Left ventricle myocardium inferior (tissue), 1 donor: ENCODE results near the gene KDM1B. TPM values are rescaled to one million over a fixed set of nuclear protein-coding genes. Genes with fewer than 3 reads are reported as not detected.

Experiments used
- DNase-seq: peaks from one replicate; pipeline ENCODE4 v3.0.0-alpha.2; 2020
- H3K27ac ChIP-seq: fragments of 200-600 bp; replicated peaks from 2 replicates; pipeline ENCODE4 v1.8.0; 2021
- H3K27me3 ChIP-seq: fragments of 200-600 bp; 2 replicates; pipeline ENCODE4 v1.8.0; 2021; ENCODE audit warnings: low read depth
- H3K36me3 ChIP-seq: fragments of 200-600 bp; 2 replicates; pipeline ENCODE4 v1.8.0; 2021
- H3K4me1 ChIP-seq: fragments of 200-600 bp; 2 replicates; pipeline ENCODE4 v1.8.0; 2021
- H3K4me3 ChIP-seq: fragments of 200-600 bp; 2 replicates; pipeline ENCODE4 v1.8.0; 2021; ENCODE audit warnings: mild to moderate bottlenecking, moderate library complexity
- H3K9me3 ChIP-seq: fragments of 200-600 bp; replicated peaks from 2 replicates; pipeline ENCODE4 v1.8.0; 2021
- intact Hi-C: fragments of 100-400 bp; cut with micrococcal nuclease; formaldehyde crosslinking; loops from one replicate; pipeline ENCODE4 v1.11.0; 2022
- long read RNA-seq: library from polyadenylated mRNA; unstranded; transcript quantifications from one replicate; pipeline ENCODE4 v2.0.0, GENCODE V29; 2021
- total RNA-seq: library from RNA; stranded (reverse); fragmentation: NEBNext Ultra II Directional; extraction: Animal tissue kit (Norgen Biotek cat#: 25700); gene quantifications from one replicate; pipeline ENCODE4 v1.2.1, GENCODE V29; 2021
- TF ChIP-seq, protein P1 (sequence below): fragments of 200-600 bp; IDR thresholded peaks from 2 replicates; pipeline ENCODE4 v1.8.0; 2021; ENCODE audit warnings: antibody characterized with exemption, mild to moderate bottlenecking, borderline replicate concordance
- donor health status: DM: no; HTN: yes; CAD: no; lungs with severe emphysema.

KDM1B gene, protein sequence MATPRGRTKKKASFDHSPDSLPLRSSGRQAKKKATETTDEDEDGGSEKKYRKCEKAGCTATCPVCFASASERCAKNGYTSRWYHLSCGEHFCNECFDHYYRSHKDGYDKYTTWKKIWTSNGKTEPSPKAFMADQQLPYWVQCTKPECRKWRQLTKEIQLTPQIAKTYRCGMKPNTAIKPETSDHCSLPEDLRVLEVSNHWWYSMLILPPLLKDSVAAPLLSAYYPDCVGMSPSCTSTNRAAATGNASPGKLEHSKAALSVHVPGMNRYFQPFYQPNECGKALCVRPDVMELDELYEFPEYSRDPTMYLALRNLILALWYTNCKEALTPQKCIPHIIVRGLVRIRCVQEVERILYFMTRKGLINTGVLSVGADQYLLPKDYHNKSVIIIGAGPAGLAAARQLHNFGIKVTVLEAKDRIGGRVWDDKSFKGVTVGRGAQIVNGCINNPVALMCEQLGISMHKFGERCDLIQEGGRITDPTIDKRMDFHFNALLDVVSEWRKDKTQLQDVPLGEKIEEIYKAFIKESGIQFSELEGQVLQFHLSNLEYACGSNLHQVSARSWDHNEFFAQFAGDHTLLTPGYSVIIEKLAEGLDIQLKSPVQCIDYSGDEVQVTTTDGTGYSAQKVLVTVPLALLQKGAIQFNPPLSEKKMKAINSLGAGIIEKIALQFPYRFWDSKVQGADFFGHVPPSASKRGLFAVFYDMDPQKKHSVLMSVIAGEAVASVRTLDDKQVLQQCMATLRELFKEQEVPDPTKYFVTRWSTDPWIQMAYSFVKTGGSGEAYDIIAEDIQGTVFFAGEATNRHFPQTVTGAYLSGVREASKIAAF
- 14.3 TPM for total RNA-seq
- long read RNA-seq, partial matches to known transcripts: 0 of 3 reads
- long read RNA-seq, other reads (novel, unspliced or antisense): 3 of 3 reads

DNA sequence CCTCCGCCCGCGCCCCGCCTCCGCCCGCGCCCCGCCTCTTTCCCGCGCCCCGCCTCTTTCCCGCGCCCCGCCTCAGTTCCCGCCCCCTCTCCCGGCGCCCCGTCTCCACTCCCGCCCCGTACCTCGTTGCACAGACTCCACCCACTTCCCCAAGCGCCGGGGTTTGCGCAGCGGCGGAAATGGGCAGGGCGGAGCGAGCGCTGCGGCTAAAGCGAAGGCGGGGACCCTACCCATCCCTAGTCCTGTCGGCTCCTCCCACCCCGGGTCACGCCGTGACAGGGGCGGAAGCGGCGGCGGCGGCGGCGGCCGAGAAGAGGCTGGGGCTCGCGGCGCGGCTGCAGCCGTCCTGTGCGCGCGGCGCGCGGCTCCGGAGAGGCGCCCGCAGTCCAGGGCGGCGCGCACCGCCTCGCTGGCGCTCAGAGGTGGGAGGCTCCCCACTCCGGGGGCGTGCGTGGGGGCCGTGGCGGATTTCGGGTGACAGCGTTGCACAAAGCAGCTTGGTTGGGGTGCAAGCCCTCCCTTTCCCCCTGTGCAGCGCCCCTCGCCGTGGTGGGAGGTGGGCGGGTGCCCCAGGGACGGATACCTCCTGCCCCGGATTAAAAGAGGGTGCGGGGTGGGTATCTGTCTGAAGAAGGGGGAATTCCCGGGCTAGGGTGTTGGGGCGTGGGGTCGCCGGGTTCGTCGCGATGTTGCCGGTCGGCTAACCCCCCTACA lies at the start of gene KDM1B:
Gene KDM1B, plus strand, starts transcription at position 273 of the 714 bp plus-strand sequence. CDS start 4,474 bp downstream, outside the sequence.
- DNase-seq: peak; percentile 98
- H3K36me3 ChIP-seq: peaks cover 6% of the 10 kb centered on the region
- TF ChIP-seq, protein P1, sequence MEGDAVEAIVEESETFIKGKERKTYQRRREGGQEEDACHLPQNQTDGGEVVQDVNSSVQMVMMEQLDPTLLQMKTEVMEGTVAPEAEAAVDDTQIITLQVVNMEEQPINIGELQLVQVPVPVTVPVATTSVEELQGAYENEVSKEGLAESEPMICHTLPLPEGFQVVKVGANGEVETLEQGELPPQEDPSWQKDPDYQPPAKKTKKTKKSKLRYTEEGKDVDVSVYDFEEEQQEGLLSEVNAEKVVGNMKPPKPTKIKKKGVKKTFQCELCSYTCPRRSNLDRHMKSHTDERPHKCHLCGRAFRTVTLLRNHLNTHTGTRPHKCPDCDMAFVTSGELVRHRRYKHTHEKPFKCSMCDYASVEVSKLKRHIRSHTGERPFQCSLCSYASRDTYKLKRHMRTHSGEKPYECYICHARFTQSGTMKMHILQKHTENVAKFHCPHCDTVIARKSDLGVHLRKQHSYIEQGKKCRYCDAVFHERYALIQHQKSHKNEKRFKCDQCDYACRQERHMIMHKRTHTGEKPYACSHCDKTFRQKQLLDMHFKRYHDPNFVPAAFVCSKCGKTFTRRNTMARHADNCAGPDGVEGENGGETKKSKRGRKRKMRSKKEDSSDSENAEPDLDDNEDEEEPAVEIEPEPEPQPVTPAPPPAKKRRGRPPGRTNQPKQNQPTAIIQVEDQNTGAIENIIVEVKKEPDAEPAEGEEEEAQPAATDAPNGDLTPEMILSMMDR: no peak
- peak within 1 kb of the TSS; percentile 91 for H3K4me3 ChIP-seq
- no peaks in the 10 kb centered on the region for H3K9me3 ChIP-seq
- H3K27ac ChIP-seq: peak within 1 kb of the TSS; percentile 91
- H3K4me1 ChIP-seq: peaks cover 32% of the 10 kb centered on the region
- intact Hi-C loops: no loop called here
- H3K27me3 ChIP-seq: no peaks in the 10 kb centered on the region

DNA sequence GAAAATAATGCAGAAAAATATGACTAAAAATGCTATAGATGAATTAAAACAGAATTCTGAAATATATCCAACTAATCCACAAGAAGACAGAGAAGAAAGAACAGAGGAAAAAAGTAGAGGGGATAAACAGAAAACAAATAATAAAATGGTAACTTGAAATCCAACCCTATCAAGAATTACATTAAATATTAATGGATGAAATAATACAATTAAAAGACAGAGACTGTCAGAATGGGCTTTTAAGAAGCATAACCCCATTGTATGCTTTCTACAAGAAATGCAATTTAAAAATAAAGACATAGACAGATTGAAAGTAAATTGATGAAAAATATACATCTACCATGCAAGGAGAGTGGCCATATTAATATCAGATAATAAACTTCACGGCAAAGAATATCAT lies 48.2 kb upstream of the KDM1B start:
- Histone ChIP-seq H3K4me1 (peaks cover 3% of the 10 kb centered on the region), H3K27me3 (no peaks in the 10 kb centered on the region), H3K9me3 (peaks cover 22% of the 10 kb centered on the region), H3K4me3 (no peak overlapping the region), H3K27ac (no peak overlapping the region), H3K36me3 (no peaks in the 10 kb centered on the region)
- TF ChIP-seq, protein P1: no peak
- intact Hi-C loops: loop anchor here (10.0 kb wide), 1 partner anchor 112 kb away; no protein-coding TSS in a partner anchor
- DNase-seq: no peak

DNA sequence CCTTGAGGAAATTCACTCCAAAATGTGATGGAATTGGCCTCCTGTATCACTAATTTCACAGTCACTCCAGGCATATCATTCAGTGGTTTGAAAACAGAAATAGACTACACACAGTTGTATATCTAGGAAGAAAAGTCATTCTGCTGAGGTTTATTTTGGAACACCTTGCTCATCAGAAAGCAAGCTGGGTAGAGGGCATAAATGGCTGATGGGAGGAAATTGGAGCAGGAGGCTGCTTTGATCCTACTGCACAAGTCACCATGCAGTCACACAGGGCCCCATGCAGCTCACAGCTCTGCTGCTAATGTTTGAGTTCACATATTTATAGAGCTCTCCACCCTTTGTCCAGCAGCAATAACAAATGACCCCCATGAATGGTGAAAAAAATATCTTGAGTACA lies 45.1 kb upstream of the KDM1B start:
- intact Hi-C loops: no loop called here
- TF ChIP-seq, protein P1: no peak
- no peaks in the 10 kb centered on the region for H3K36me3 ChIP-seq
- no peaks in the 10 kb centered on the region for H3K27me3 ChIP-seq
- no peaks in the 10 kb centered on the region for H3K4me1 ChIP-seq
- no peak for DNase-seq
- no peak overlapping the region for H3K4me3 ChIP-seq
- H3K27ac ChIP-seq: no peak overlapping the region
- peaks cover 22% of the 10 kb centered on the region for H3K9me3 ChIP-seq

DNA sequence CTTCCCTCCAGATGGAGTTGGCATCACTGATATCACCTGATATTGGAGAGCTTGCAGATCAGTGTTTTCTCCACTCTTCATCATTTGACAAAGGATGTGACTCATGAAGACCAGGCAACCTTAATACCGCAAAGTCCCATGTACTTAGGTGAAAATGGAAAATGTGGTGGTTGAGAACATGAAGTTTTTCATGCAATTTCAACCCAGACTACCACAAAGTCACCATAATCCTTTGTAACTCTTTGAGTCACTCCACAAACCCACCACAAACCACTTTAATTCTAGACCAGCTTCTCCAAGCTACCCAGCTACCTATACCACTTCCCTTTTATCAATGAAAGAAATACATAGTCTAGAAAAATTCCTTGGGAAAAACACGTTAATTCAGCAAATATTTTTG lies 39.9 kb upstream of the KDM1B start:
- H3K27ac ChIP-seq: no peak overlapping the region
- H3K9me3 ChIP-seq: no peaks in the 10 kb centered on the region
- no peaks in the 10 kb centered on the region for H3K36me3 ChIP-seq
- no peaks in the 10 kb centered on the region for H3K27me3 ChIP-seq
- no peaks in the 10 kb centered on the region for H3K4me1 ChIP-seq
- DNase-seq: no peak
- intact Hi-C loops: no loop called here
- H3K4me3 ChIP-seq: no peak overlapping the region
- TF ChIP-seq, protein P1: no peak

DNA sequence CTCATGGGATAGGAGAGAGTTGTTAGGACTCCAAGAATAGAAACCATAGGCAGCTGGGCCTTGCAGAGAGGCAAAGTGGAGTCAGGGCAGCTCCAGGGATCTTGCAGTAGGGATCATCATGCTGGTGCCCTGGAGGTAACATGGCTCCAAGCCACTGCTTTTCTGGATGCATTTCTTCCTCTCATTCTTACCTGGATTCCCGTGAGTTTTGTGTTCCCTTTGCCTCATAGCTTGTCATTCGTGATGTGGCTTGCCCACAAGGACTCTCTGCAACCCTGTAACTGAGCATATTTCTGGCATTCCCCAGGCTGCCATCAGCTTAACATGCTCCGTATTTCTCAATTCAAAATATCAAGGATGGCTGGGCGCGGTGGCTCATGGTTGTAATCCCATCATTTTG lies 38.1 kb upstream of the KDM1B start:
- no peak overlapping the region for H3K27ac ChIP-seq
- DNase-seq: no peak
- intact Hi-C loops: no loop called here
- H3K9me3 ChIP-seq: no peaks in the 10 kb centered on the region
- TF ChIP-seq, protein P1: no peak
- peaks cover 7% of the 10 kb centered on the region for H3K4me1 ChIP-seq
- H3K36me3 ChIP-seq: no peaks in the 10 kb centered on the region
- no peak overlapping the region for H3K4me3 ChIP-seq
- no peaks in the 10 kb centered on the region for H3K27me3 ChIP-seq
